Measurements from ENCODE around the gene UBE2E2. TPM values are rescaled to one million over a fixed set of nuclear protein-coding genes. Genes with fewer than 3 reads are reported as not detected.

UBE2E2 gene
- polyA plus RNA-seq, 1 donor (not counting 4 experiments of a cell fraction or from before 2014, with no cell fraction given): 63.2 TPM

DNA sequence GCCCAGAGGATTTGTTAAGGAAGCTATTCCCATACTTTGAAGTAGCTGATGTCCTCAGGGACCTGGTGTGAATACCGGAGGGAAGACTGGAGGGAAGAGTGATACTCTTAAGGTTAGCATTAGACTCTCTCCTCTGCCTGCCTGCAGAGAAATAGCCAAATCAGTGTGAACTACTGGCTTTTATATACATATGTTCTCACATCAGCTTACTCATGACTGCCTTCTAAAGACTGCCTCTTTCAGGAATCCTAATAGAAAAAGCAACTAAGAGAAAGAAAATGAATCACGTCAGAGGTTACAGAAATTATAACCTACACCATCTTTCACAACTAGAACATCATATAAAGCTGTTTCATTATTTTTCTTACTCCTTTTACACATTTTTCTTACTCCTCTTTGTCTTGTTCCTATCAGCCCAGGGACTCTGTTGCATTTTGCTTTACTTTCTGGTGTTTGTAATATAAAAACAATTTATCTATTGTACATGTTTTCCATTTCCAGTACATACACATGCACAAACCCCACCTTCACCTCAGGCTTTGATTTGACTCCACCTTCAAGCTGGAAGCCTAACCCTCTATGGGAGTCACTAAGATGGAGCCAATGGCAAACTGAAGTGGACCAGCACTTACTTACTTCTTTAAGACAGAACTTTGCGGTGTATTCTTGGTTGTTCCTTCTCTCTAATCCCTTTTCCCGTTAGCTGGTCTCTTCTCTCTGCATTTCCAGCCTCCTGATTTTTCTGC lies 345.0 kb downstream of the UBE2E2 start:
- no peak overlapping the region for H3K4me3 ChIP-seq (ENCODE audit: control insufficient read depth in 2 of 3, extremely low read depth in 1 of 3, insufficient read depth in 2 of 3, low read depth in 1 of 3, low read length in 3 of 3)
- no peaks in the 10 kb centered on the region for H3K9me1 ChIP-seq (ENCODE audit: control insufficient read depth, extremely low read depth, insufficient read depth, low read length)
- TF ChIP-seq, protein P1, sequence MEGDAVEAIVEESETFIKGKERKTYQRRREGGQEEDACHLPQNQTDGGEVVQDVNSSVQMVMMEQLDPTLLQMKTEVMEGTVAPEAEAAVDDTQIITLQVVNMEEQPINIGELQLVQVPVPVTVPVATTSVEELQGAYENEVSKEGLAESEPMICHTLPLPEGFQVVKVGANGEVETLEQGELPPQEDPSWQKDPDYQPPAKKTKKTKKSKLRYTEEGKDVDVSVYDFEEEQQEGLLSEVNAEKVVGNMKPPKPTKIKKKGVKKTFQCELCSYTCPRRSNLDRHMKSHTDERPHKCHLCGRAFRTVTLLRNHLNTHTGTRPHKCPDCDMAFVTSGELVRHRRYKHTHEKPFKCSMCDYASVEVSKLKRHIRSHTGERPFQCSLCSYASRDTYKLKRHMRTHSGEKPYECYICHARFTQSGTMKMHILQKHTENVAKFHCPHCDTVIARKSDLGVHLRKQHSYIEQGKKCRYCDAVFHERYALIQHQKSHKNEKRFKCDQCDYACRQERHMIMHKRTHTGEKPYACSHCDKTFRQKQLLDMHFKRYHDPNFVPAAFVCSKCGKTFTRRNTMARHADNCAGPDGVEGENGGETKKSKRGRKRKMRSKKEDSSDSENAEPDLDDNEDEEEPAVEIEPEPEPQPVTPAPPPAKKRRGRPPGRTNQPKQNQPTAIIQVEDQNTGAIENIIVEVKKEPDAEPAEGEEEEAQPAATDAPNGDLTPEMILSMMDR (optimal IDR thresholded peaks at IDR 0.05 in 1 of 3, IDR thresholded peaks at IDR 0.05 in 1 of 3, conservative IDR thresholded peaks at IDR 0.05 in 1 of 3; ENCODE audit: extremely low read depth in 1 of 3, insufficient read depth in 2 of 3, low read length in 3 of 3): no peak
- no peak for TF ChIP-seq EZH2 (IDR thresholded peaks at IDR 0.05; ENCODE audit: low read length)
- no peak overlapping the region for H3K27ac ChIP-seq (ENCODE audit: control insufficient read depth, insufficient read depth, low read length)
- H3K9me3 ChIP-seq (ENCODE audit: control insufficient read depth, low read depth, low read length): no peaks in the 10 kb centered on the region
- H3K79me2 ChIP-seq (ENCODE audit: control insufficient read depth, insufficient read depth, low read length): no peaks in the 10 kb centered on the region
- FAIRE-seq (no peak), DNase-seq (ENCODE audit: low read depth, low spot score) (no peak)
- H3K4me1 ChIP-seq (ENCODE audit: control insufficient read depth, extremely low read depth, insufficient read depth, low read length): peaks cover 16% of the 10 kb centered on the region
- H3K36me3 ChIP-seq (ENCODE audit: control insufficient read depth in 2 of 2, extremely low read depth in 1 of 2, insufficient read depth in 2 of 2, low read length in 2 of 2): no peaks in the 10 kb centered on the region
- H2AFZ ChIP-seq (ENCODE audit: control insufficient read depth, low read length): no peak overlapping the region
- no peak overlapping the region for H3K4me2 ChIP-seq (ENCODE audit: control insufficient read depth, extremely low read depth, insufficient read depth, low read depth, low read length)
- H4K20me1 ChIP-seq (ENCODE audit: control insufficient read depth, extremely low read depth, insufficient read depth, low read length): no peaks in the 10 kb centered on the region
- no peak overlapping the region for H3K9ac ChIP-seq (ENCODE audit: control insufficient read depth, extremely low read depth, insufficient read depth, low read length)
- dilution Hi-C loops (cut with MboI; ENCODE audit: extremely low pct_ligation_motif_present, low sequenced_read_pairs): no loop called here
- no peaks in the 10 kb centered on the region for H3K27me3 ChIP-seq (ENCODE audit: control insufficient read depth, extremely low read depth, insufficient read depth, low read length)

DNA sequence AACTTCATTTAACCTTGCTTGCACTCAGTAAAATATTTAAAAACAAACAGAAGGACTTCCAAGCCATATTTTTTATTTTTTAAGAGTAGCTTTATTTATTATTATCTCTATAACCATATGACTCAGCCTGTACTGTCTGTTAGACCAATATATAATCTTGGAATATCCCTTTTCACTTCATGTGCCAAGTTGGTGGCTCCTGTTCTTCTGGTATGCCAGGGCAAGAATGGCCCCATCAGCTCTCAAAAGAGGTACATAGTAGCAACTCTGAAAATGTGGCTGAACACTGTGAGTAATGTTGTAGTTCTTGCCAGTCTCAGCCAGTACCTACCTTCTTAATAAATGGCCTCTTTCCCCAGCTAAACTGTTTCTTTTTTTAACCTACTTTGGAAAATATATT lies 345.6 kb downstream of the UBE2E2 start:
- H3K9ac ChIP-seq (ENCODE audit: control insufficient read depth, extremely low read depth, insufficient read depth, low read length): no peak overlapping the region
- dilution Hi-C loops (cut with MboI; ENCODE audit: extremely low pct_ligation_motif_present, low sequenced_read_pairs): no loop called here
- peaks cover 16% of the 10 kb centered on the region for H3K4me1 ChIP-seq (ENCODE audit: control insufficient read depth, extremely low read depth, insufficient read depth, low read length)
- no peaks in the 10 kb centered on the region for H3K27me3 ChIP-seq (ENCODE audit: control insufficient read depth, extremely low read depth, insufficient read depth, low read length)
- no peak for DNase-seq (ENCODE audit: low read depth, low spot score)
- no peak overlapping the region for H3K4me2 ChIP-seq (ENCODE audit: control insufficient read depth, extremely low read depth, insufficient read depth, low read depth, low read length)
- H3K27ac ChIP-seq (ENCODE audit: control insufficient read depth, insufficient read depth, low read length): peak overlapping the region; percentile 7
- H3K9me1 ChIP-seq (ENCODE audit: control insufficient read depth, extremely low read depth, insufficient read depth, low read length): no peaks in the 10 kb centered on the region
- no peak for TF ChIP-seq EZH2 (IDR thresholded peaks at IDR 0.05; ENCODE audit: low read length)
- TF ChIP-seq, protein P1 (optimal IDR thresholded peaks at IDR 0.05 in 1 of 3, IDR thresholded peaks at IDR 0.05 in 1 of 3, conservative IDR thresholded peaks at IDR 0.05 in 1 of 3; ENCODE audit: extremely low read depth in 1 of 3, insufficient read depth in 2 of 3, low read length in 3 of 3): no peak
- no peak overlapping the region for H2AFZ ChIP-seq (ENCODE audit: control insufficient read depth, low read length)
- H4K20me1 ChIP-seq (ENCODE audit: control insufficient read depth, extremely low read depth, insufficient read depth, low read length): no peaks in the 10 kb centered on the region
- no peak overlapping the region for H3K4me3 ChIP-seq (ENCODE audit: control insufficient read depth in 2 of 3, extremely low read depth in 1 of 3, insufficient read depth in 2 of 3, low read depth in 1 of 3, low read length in 3 of 3)
- H3K36me3 ChIP-seq (ENCODE audit: control insufficient read depth in 2 of 2, extremely low read depth in 1 of 2, insufficient read depth in 2 of 2, low read length in 2 of 2): no peaks in the 10 kb centered on the region
- H3K79me2 ChIP-seq (ENCODE audit: control insufficient read depth, insufficient read depth, low read length): no peaks in the 10 kb centered on the region
- no peaks in the 10 kb centered on the region for H3K9me3 ChIP-seq (ENCODE audit: control insufficient read depth, low read depth, low read length)
- no peak for FAIRE-seq

All from keratinocyte (primary cell).